Left ventricle myocardium inferior (tissue), 1 donor: Measurements from ENCODE around the gene C1orf159. TPM values are rescaled to one million over a fixed set of nuclear protein-coding genes. Genes with fewer than 3 reads are reported as not detected.
A peak's percentile ranks its signal among the peaks of the same experiment; 100 is the strongest.

ENCODE experiments used
- DNase-seq: peaks from one replicate; pipeline ENCODE4 v3.0.0-alpha.2; 2020
- H3K27ac ChIP-seq: fragments of 200-600 bp; replicated peaks from 2 replicates; pipeline ENCODE4 v1.8.0; 2021
- H3K27me3 ChIP-seq: fragments of 200-600 bp; 2 replicates; pipeline ENCODE4 v1.8.0; 2021; ENCODE audit warnings: low read depth
- H3K36me3 ChIP-seq: fragments of 200-600 bp; 2 replicates; pipeline ENCODE4 v1.8.0; 2021
- H3K4me1 ChIP-seq: fragments of 200-600 bp; 2 replicates; pipeline ENCODE4 v1.8.0; 2021
- H3K4me3 ChIP-seq: fragments of 200-600 bp; 2 replicates; pipeline ENCODE4 v1.8.0; 2021; ENCODE audit warnings: mild to moderate bottlenecking, moderate library complexity
- H3K9me3 ChIP-seq: fragments of 200-600 bp; replicated peaks from 2 replicates; pipeline ENCODE4 v1.8.0; 2021
- intact Hi-C: fragments of 100-400 bp; cut with micrococcal nuclease; formaldehyde crosslinking; loops from one replicate; pipeline ENCODE4 v1.11.0; 2022
- total RNA-seq: library from RNA; stranded (reverse); fragmentation: NEBNext Ultra II Directional; extraction: Animal tissue kit (Norgen Biotek cat#: 25700); gene quantifications from one replicate; pipeline ENCODE4 v1.2.1, GENCODE V29; 2021
- TF ChIP-seq, protein P1 (sequence below): fragments of 200-600 bp; IDR thresholded peaks from 2 replicates; pipeline ENCODE4 v1.8.0; 2021; ENCODE audit warnings: antibody characterized with exemption, mild to moderate bottlenecking, borderline replicate concordance
- donor health status: DM: no; HTN: yes; CAD: no; lungs with severe emphysema.

C1orf159 gene
- total RNA-seq, 1 donor from 2014 or later, result 3.8 TPM

DNA sequence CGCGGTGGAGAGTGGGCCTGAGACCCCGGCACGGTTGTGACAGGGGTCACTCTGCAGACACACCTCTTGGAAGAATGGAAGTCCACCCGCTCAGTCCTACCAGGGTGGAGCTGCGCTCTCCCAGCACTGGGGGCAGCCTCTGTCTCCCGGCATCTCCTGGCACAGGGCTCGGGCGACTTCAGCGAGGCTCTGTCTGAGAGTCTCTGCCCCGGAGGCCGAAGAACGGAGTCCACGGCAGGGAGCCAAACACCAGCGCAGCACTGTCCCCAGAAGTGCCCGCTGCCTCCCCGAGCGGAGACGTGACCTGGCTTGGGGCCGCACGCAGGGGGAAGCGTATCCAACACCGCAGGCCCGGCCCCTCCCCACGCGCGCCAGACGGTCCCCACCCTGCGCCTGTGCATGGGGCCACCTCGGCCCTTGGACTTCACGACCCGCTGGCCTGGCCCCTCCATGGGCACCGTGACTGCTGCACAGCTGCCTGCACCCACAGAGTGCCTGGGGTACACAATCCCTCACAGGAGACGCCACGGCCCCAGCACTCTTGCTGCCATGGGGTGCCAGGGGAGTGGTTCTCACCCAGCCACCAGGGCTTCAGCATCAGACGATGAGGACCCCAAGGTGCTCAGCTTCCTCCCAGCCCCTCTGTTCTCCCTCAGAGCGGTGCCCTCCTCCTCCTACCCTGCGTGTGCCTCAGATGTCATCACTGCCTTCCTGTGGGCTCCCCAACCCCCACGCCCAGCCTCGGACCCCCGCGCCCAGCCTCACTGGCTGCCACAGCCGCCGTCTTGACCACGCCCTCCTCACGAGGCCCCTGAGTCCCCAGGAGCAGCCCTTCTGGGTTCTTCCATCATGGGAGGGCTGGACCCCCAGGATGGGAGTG lies 26.8 kb downstream of the C1orf159 start:
- peak; percentile 12 for DNase-seq
- intact Hi-C loops, result no loop called here
- TF ChIP-seq, protein P1, sequence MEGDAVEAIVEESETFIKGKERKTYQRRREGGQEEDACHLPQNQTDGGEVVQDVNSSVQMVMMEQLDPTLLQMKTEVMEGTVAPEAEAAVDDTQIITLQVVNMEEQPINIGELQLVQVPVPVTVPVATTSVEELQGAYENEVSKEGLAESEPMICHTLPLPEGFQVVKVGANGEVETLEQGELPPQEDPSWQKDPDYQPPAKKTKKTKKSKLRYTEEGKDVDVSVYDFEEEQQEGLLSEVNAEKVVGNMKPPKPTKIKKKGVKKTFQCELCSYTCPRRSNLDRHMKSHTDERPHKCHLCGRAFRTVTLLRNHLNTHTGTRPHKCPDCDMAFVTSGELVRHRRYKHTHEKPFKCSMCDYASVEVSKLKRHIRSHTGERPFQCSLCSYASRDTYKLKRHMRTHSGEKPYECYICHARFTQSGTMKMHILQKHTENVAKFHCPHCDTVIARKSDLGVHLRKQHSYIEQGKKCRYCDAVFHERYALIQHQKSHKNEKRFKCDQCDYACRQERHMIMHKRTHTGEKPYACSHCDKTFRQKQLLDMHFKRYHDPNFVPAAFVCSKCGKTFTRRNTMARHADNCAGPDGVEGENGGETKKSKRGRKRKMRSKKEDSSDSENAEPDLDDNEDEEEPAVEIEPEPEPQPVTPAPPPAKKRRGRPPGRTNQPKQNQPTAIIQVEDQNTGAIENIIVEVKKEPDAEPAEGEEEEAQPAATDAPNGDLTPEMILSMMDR, result no peak

GRCh38 chr1:1088029-1088800 lies 27.7 kb downstream of the C1orf159 start:
- no peak for DNase-seq
- intact Hi-C loops, result no loop called here
- no peaks in the 10 kb centered on the region for H3K36me3 ChIP-seq
- H3K27ac ChIP-seq, result no peak overlapping the region
- H3K27me3 ChIP-seq, result no peaks in the 10 kb centered on the region
- TF ChIP-seq, protein P1, result no peak
- no peaks in the 10 kb centered on the region for H3K9me3 ChIP-seq
- no peak overlapping the region for H3K4me3 ChIP-seq
- H3K4me1 ChIP-seq, result no peaks in the 10 kb centered on the region

More for the DNA sequence above, 26.8 kb downstream of the C1orf159 start:
- Histone ChIP-seq H3K4me1 (no peaks in the 10 kb centered on the region), H3K27ac (no peak overlapping the region), H3K36me3 (no peaks in the 10 kb centered on the region), H3K4me3 (no peak overlapping the region), H3K27me3 (no peaks in the 10 kb centered on the region), H3K9me3 (no peaks in the 10 kb centered on the region)

GRCh38 chr1:1087351-1088028 lies 28.4 kb downstream of the C1orf159 start:
- H3K36me3 ChIP-seq, result no peaks in the 10 kb centered on the region
- DNase-seq, result no peak
- TF ChIP-seq, protein P1, result no peak
- H3K4me1 ChIP-seq, result no peaks in the 10 kb centered on the region
- no peak overlapping the region for H3K4me3 ChIP-seq
- H3K9me3 ChIP-seq, result no peaks in the 10 kb centered on the region
- no peaks in the 10 kb centered on the region for H3K27me3 ChIP-seq
- intact Hi-C loops, result no loop called here
- no peak overlapping the region for H3K27ac ChIP-seq

- Histone ChIP-seq H3K4me1 (no peaks in the 10 kb centered on the region), H3K9me3 (no peaks in the 10 kb centered on the region), H3K4me3 (no peak overlapping the region), H3K27ac (no peak overlapping the region), H3K27me3 (no peaks in the 10 kb centered on the region), H3K36me3 (no peaks in the 10 kb centered on the region)
- peak; percentile 12 for DNase-seq
- intact Hi-C loops, result no loop called here
- TF ChIP-seq, protein P1, result no peak
These were observed 29.0 kb downstream of the C1orf159 start for GRCh38 chr1:1086911-1087341.
